Stimulated activated CD4-positive, alpha-beta T cell treated with anti-CD3 and anti-CD28 coated beads, Interleukin-4, amount 100 ng/mL, for 1 hour (primary cell): Measurements from ENCODE around the gene TTC7B.

Experiments used
- DNase-seq: peaks from one replicate; pipeline ENCODE4 v3.0.0-alpha.2; 2020

The TTC7B gene

DNA sequence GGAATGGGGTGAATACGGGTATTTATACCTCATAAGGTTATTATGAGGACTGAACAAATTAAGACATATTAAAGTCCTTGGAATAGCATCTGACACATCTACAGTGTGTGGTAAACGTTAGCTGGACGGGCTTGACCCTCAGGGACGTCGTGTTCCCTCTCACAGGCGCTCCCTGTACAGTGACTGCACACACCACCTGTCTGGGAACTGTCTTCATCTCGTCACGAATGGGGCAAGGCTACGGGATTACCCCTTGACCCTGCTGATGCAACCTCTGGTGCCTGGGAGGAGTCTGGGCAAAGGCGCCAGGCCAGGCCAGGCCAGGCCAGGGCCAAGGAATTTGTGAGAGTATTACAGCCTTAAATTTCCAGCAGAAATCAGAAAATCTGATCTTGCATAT lies 228.3 kb downstream of the TTC7B start:
- no peak for DNase-seq

DNA sequence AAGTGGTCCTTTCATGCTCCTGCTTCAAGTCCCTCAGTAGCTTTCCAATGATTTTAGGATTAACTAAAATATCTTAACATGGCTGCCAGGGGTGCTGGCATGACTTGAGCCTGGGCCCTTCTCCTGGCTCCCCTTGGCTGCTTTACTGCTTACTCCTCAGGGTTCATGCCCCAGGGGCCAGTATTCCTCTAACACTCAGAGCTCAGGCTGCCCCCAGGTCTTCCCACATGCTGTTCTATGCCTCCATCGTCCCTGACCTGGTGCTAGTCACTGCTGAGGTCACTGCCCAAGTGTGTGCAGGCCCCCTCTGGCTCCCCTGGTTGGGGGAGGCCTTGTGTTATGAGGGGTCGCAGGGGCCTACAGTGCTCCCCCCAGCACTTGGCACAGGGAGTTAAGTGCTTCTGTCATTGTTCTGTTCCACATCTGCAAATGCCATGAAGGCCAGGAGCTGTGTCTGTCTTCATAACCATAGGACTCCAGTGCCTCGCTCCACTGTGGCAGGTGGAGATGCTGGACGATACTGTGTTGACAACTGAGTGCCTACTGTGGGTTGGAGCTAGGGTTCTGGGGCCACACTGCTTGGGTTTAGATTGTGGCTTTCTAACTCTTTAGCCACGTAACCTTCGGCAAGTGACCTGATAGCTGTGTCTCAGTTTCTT lies 228.8 kb downstream of the TTC7B start:
- DNase-seq = no peak

DNA sequence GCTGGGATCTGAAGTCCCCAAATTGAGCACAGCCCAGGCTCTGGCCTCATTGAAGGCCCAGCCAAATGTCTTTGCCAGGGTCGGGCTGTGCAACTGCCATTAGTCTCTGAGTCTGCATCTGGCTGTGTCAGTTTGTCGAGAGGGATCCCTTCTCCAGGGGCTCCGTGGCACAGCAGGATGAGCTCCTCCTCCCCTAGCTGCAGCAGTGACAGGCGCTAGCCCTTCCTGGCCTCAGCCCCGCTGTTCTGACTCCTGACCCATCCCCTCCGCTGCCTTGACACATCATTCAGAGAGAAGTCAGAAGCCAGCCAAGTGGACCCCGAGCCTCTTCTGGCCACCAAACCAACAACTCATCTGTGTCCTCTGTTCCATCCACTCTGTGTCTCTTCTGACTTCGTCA lies 231.1 kb downstream of the TTC7B start:
- no peak for DNase-seq

DNA sequence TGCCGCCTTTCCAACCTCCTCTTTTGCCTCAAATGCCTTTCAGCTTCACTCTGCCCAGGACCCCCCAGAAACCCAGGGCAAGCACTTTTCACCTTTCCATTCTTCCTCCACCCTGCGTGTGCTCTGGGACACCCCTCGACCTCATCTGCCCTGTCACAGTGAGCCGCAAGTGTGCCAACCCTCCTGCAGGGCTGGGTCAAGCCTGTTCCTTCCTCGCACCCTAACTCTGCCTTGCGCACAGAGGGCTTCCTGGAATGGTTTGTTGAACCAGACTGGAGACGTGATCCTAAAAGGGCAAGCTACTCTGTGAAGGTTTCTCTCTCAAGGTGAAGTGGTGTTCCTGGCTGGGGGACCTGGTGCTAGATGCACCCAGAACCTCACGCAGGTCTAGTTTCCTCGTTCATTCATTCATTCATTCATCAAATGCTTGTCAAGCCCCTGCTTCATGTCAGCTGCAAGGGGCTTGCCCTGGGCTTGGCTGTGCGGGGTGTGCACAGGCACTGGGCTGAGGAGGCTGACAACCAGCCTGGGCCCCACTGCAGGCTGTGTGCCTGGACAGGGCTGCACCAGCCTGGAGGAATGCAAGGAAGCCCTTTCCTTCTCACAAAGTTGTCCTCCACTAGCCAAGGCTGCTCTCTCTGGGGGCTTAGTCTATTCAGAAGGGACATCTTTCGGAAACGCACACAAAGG lies 232.2 kb downstream of the TTC7B start:
- DNase-seq = no peak

DNA sequence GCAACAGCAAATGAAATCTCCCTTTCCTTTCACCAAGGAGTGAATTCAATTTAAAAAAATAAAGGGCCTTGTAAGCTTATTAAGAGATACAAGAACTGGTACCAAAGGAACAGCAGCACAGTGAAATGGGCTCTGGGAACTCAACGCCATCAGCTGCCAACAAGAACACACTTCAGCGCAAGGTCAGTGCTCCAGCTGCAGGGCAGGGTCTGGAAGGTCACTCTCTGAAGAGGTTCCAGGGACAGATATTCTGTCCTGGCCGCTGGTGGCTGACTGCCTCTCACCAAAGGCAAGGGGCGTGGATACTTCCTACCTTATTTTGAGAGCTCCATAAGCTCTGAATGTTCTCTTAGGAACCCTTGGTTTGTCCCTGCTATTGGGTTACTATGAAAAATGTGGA lies 232.8 kb downstream of the TTC7B start:
- no peak for DNase-seq

DNA sequence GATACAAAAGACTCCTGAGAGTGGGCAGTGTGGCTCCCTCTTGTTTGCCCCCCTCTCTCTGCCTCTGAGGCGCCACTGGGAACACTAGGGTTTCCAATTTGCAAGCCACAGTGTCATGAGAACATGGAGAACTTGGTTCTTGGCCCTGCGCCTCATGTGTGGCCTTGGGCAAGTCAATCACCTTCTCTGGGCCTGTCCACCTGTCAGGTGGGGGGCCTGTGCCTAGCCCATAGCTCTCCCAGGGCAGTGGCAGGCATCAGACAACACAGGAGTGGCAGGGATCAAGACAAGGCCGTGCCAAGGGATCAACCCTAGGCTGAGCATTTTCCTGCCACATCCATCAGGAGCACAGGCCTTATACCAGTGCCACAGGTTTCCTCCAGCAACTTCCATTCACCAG lies 234.1 kb downstream of the TTC7B start:
- DNase-seq = no peak

DNA sequence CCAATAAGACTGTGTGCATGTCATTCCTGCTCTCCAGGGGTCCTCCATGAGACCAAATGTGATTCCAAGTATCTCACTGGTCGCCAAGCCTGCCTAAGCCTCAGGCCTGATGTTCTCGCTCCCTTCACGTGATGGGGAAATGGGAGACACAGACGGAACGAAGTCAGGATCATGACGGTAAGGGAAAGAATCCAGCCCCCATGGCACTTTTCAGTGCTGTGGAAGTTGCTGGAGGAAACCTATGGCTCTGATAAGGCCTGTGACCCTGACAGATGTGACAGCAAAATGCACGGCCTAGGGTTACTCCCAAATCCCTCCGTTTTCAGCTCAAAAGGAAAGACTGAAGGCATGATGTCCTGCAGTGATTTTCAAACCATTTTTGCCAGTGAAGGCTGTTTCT lies 234.5 kb downstream of the TTC7B start:
- no peak for DNase-seq

DNA sequence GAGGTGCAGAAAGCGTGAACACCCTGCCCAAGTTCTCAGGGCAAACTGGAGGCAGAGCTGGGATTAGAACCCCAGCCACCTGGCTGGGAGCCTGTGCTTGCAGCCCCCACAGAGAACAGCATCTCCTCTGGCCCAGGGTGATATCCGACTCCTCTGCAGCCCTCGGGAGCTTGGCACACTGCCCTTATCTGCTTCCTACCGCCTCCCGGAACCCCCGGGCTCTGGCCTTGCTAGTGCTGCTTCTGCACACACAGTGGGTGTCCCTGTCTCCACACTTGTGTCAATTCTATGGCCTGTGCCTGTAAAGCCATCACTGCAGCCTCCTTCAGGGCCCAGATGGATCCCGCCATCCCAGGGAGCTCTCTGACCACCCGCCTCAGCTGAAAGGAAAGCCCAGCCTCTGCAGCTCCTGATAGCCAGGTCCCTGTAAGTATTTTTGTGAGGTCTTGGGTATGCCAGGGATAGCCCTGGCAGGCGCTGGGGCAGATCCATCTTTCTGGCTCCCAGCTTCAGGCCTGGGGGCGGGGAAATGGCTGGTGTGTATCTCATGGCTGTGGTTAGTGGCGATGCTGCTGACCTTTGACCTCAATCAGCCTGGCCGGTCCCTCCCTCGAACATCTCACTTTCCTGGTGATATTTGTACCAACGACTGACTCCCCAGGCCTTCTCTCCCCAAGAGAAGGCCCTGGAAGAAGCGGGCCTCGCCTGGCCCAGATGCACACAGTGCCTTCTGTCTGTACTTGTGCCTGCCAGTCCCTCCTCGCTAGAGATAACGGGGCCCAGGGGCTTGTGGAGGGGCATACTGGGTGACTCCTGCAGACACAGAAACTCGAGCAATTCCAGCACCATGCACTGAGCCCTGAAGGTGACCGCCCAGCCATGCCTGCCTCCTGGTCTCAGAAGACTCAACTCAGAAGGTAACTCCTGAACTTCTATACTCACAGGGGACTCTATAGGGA lies 235.6 kb downstream of the TTC7B start:
- DNase-seq = no peak

DNA sequence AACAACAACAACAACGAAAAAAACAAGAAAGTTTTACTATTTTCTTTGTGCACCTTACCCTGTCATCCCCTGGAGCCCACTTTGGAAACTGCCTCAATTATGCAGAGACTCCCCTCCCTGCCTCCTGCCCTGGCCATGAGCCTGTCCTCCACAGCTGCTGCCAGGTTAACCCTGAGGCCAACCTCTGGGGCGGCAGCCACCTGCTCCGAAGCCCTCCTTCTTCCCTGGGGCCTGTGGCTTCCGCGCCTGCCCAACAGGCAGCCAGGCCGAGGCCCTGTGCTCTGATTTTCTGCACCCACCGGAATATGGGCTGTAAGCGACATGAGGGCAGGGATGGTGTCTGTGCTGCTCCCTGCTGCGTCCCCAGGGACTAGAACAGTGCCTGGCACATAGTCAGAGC lies 236.4 kb downstream of the TTC7B start:
- DNase-seq = no peak

DNA sequence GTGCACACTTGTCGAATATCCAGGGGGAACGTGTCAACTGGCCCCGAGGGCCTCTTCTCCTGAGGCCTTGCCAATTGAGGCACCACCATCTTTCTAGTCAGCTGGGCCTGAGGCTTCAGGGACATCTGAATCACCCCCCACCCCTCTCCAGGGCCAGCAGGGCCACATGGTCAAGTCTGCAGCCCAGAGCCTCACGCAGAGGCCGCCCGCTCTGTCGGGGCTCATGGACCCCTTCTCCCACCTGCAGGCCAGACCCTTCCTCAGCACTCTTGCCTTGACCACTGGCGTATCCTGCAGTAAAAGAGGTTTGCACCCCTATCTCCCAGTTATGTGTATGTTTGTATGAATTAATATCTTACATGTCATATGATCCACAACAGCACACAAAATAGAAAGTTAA lies 237.1 kb downstream of the TTC7B start:
- no peak for DNase-seq

DNA sequence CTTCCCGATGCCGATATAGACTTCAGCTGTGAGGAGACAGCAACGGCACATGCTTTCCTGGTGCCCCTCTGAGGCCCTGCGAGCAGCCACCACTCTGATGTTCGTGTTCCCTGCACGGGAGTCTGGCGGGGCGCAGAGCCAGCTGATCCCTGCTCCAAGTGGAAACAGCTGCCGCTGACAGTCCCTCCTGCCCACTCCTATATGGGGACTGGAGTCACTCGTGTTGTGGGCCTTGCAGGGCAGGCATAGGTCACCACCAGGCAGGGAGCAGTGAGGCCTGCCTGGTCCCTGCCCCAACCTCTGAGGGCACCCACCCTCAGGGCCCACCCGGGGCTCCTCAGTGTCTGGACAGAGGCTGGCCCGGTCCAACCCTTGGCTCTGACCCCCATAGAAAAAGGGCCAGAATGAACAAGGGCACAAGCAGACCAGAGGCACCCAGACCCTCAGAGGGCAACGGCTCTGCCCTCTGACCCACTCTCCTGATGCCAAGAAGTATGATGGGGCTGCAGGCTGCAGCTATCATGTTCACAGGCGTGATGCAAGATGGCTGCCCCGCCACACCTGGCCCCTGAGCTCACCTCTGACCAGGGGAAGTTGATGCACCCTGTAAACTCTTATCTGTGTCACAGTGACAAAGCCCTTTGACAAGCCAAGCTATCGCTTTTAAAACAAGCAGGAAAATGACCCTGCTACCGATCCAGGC lies 237.8 kb downstream of the TTC7B start:
- no peak for DNase-seq

DNA sequence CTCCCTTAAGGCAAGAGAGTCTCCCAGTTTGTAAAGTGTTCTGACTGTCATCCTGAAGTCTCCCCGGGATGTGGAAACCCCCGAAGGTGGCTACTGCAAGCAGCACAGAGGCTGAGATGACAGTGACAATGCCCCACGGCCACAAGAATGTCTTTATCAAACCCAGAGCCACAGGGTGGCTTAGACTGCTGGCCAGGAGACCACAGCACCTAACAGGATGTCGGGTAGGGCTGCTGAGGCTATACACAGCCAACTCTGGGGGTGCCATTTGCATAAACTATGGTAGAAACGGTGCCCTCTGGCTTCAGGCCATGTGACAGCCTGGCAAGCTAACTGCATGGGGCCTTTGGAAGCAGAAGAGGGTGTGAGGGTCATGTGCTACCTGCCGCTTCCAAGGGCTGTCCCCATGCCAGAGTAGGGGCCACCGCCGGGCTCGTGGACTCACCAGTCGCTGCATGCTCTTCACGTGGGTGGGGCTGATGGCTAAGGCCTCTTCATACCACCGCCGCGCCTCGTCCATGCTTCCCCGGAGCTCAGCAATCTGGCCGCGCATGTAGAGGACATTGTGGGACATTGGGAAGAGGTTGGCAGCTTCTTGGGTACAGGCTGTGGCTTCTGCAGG lies 238.5 kb downstream of the TTC7B start:
- no peak for DNase-seq

DNA sequence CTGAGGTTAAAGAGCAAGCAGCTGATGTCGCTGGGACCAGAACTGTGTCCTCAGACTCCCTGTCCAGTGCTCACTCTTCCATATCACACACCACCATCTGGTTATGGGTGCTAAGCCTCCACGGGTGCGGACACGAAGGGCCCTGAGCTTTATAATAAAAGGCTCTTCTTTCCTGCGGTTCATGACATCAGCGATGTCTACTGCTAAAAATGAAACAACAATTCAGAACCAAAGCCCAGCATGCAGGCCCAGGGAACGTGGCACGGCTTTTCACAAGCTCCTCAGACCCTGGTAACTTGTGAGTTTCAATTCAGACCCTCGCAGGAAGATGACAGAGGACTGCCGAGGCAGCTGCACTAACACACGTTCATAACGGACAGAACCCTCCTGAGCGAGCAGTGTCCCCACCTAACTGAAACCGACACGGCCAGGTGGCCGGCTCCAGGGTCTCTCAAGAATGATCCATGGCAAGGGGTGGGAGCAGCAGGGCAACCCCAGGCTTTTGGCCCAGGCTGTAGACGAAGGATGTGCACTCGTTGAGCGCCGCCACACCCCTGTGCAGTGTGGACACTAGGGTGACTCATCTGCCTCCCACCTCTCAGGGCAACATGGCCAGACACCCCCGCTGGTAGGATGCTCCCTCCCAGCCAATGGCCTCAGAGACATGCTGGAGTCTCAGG lies 239.1 kb downstream of the TTC7B start:
- DNase-seq = no peak

DNA sequence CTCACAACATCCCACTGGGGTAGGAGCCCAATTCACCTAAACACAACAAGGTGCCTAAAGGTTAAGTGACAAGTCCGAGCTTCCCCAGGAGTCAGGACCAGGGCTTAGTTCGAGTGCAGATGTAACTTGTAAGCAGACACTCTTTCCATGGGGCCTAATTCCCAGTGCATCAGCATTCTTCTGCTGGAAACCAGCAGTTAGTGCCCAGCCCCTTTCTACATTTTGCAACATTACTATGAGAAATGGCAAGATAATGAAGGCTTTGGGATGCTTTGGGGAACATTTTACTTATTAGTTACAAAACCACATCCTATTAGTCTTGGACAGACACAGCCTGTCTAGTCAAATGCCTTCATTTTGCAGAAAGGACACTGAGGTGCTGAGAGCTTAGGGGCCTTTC lies 239.6 kb downstream of the TTC7B start:
- DNase-seq = no peak

DNA sequence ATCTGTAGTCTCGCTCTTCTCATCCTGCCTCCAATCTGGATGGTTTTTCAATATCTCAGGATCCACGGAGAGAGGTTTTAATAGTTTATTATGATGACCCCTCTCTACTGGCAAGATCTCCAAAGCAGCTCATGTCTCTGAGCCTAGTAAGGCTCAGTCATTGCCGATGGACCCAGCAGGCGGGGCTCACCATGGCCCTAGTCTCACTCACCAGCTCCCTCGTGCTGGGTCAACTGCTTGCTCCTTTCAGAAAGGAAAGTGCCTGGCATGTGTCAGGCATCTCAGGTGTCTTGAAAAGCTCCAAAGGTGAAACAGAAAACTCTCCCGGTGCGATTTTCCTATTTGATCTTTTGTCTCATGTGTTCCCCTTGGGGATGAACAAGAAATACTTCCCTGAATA lies 240.4 kb downstream of the TTC7B start:
- no peak for DNase-seq

DNA sequence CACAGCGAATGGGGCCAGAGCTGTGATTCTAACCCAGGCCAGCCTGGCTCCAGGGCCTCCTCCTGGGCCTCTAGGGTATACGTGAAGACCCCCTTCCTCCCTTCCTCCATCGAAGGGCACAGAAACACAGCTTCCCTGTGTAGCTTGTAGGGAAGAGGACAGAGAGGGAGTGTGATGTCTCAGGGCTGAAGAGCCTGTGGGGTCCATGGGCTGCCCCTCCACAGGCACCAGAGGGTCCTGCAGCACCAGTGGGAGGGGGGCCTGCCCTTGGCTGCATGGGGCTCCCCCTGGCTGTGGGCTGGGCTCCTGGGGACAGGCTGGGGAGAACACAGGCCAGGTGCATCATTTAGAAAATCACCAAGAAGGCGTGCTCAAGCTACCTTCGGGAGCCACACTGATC lies 240.9 kb downstream of the TTC7B start:
- no peak for DNase-seq

DNA sequence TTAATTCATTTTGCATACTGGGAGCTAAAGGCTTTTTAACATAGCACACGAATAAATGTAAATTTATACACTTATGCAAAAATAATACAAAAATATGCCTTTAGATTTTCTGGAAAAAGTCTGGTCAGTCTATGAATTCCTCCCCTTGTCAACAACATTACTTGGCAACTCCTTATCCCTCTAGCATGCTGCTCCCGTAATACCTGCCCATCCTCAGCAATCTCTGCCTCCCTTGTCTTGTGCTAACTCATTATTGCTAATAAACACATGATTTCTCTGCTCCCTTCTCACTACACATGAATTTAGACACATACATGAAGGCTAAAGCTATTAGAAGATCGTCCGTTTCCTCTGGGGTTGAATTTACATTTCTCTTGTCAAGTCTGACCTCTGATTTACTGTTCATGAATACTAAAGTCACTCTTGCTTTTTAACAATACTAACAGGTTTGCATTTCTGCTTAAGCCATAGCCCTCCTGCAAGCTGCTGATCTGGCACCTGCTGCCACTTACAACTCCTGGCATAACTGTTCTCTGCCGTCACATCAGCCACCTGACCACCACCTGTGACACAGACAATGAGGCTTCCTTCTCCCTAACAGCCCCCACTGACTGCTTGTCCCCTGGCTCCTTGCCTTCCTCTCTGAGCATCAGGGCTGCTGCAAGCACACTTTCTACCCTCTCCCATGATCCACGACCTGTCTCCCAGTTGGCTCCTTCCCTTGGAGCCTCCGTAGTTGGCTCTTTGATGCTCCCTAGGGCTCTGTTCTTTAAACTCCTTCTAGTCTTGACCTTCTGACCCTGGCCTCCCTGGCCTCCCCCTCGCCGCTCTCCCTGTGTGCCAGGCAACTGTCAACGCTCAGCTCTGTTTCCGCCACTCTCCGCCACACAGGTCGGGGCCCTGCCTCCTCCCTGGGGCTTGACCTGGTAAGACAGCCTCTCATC lies 241.8 kb downstream of the TTC7B start:
- DNase-seq = no peak

DNA sequence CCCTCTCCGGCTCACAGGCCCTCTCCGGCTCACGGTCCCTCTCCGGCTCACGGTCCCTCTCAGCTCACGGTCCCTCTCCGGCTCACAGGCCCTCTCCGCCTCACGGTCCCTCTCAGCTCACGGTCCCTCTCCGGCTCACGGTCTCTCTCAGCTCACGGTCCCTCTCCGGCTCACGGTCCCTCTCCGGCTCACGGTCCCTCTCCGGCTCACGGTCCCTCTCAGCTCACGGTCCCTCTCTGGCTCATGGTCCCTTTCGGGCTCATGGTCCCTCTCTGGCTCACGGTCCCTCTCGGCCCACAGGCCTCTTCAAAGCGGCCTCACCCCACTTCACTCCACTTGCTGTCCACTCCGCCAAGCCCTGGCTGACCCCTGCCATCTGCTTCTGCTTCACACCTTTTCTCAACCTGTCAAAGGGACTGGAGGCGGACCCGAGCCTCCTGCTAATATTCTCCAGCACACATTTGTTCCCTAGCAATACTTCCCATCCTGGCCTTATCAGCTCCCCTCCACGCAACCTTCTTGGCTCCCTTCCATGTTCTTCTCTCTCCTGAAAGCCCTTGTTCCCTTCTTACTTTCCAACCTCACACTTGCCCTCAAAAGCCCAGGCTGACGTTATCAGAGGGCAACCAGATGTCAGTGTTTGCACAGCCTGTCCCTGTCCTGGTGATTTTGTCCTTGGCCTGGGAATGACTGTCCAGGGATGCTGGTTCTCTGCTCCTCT lies 242.7 kb downstream of the TTC7B start:
- no peak for DNase-seq

DNA sequence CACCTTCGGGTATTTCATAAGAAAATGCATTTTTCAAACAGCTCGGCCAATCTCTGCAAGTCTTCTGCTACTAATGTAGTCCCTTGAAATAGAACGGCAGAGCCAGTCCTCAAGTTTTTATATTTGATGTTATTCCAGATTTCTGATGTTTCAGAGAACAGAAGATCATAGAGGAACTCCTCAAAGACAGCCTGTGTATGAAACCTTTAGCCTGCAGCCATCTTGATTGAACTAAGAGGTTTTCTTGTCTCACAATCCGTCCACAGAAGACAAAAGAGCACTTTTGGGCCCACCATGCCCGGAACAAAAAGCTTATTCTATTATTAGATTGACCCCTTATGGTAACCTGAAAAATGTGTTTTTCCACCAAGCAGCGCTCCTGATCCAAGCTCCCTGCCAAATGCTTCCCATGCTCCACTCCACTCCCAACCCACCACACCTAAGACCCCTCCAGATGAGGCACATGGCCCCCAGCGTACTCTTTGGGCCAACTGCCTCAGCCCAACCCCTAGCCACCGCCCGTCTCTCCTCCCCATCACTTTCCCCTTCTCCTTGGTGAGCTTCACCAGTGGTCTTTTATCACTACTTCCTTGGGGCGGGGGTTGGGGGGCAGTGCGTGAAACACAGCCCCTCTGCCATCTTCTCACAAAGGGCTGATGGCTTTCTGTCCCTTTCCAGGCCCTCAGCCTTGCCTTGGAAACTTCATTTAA lies 243.6 kb downstream of the TTC7B start:
- no peak for DNase-seq
